IMR-90 (cell line): ENCODE measurements around the gene RNU6-8. TPM values are rescaled to one million over a fixed set of nuclear protein-coding genes. Genes with fewer than 3 reads are reported as not detected.

ENCODE experiments used
- ATAC-seq: fragments of 200-7000 bp; cut with Tn5 transposase; 2 replicates; pipeline ENCODE4 v1.9.1; 2020; ENCODE audit warnings: low read depth, mild to moderate bottlenecking, moderate library complexity
- BruUV-seq: library from RNA; stranded (reverse); fragments of 400-500 nt; replicated peaks from 2 replicates; lab custom pipeline; 2021; lab: Mats Ljungman, UMichigan
- CTCF ChIA-PET: fragments of 300-600 bp; formaldehyde crosslinking; extraction: SDS; loops from one replicate; lab custom pipeline; 2021; ENCODE audit warnings: antibody characterized with exemption; lab: Yijun Ruan, JAX
- POLR2A ChIA-PET: fragments of 300-600 bp; sonication (Branson Sonifier 250); formaldehyde crosslinking; loops from one replicate; lab custom pipeline; 2022; ENCODE audit warnings: antibody characterized with exemption; ENCODE audit not compliant: unreplicated experiment; lab: Charles Lee
- DNase-seq: peaks from one replicate; pipeline ENCODE4 v3.0.0; 2013
- H2AFZ ChIP-seq: replicated peaks from 2 replicates; pipeline ENCODE3; 2013; ENCODE audit warnings: low read length, mild to moderate bottlenecking; ENCODE audit not compliant: poor library complexity
- H2AK5ac ChIP-seq: 2 replicates; pipeline ENCODE4 v1.6.1; 2013; ENCODE audit warnings: low read depth, low read length, inconsistent platforms
- H2AK9ac ChIP-seq: replicated peaks from 2 replicates; pipeline ENCODE3; 2013; ENCODE audit warnings: mild to moderate bottlenecking, low read depth, low read length, moderate library complexity; ENCODE audit not compliant: poor library complexity
- H2BK120ac ChIP-seq: 2 replicates; pipeline ENCODE4 v1.6.1; 2013; ENCODE audit warnings: low read depth, low read length, inconsistent platforms
- H2BK15ac ChIP-seq: 3 replicates; pipeline ENCODE4 v1.6.1; 2013; ENCODE audit warnings: low read depth, low read length, inconsistent platforms
- H2BK20ac ChIP-seq: 2 replicates; pipeline ENCODE4 v1.6.1; 2013; ENCODE audit warnings: low read depth, mild to moderate bottlenecking, inconsistent platforms, low read length, moderate library complexity
- H2BK5ac ChIP-seq: 2 replicates; pipeline ENCODE4 v1.6.1; 2013; ENCODE audit warnings: mild to moderate bottlenecking, low read depth, low read length, inconsistent platforms; ENCODE audit not compliant: poor library complexity, severe bottlenecking
- H3K14ac ChIP-seq: replicated peaks from 2 replicates; pipeline ENCODE4 v1.6.1; 2013; ENCODE audit warnings: low read depth, low read length, inconsistent platforms
- H3K18ac ChIP-seq: 2 replicates; pipeline ENCODE4 v1.6.1; 2013; ENCODE audit warnings: low read depth, low read length, control low read depth
- H3K23ac ChIP-seq: 2 replicates; pipeline ENCODE4 v1.6.1; 2013; ENCODE audit warnings: low read depth, low read length, inconsistent platforms
- H3K27ac ChIP-seq: 2 replicates; pipeline ENCODE4 v1.5.1; 2013; ENCODE audit warnings: mild to moderate bottlenecking, control low read depth, low read length; ENCODE audit not compliant: insufficient read depth
- H3K27me3 ChIP-seq: 2 replicates; pipeline ENCODE4 v1.6.1; 2013; ENCODE audit warnings: low read length; ENCODE audit not compliant: control insufficient read depth, insufficient read depth
- H3K36me3 ChIP-seq: 2 replicates; pipeline ENCODE4 v1.6.1; 2013; ENCODE audit warnings: low read length, mixed read lengths; ENCODE audit not compliant: control insufficient read depth, insufficient read depth
- H3K4ac ChIP-seq: 2 replicates; pipeline ENCODE4 v1.6.1; 2013; ENCODE audit warnings: low read depth, low read length, inconsistent platforms
- H3K4me1 ChIP-seq: 2 replicates; pipeline ENCODE4 v1.6.1; 2013; ENCODE audit warnings: low read length, mixed read lengths; ENCODE audit not compliant: control insufficient read depth, insufficient read depth
- H3K4me2 ChIP-seq: 2 replicates; pipeline ENCODE4 v1.6.1; 2013; ENCODE audit warnings: low read depth, mild to moderate bottlenecking, control low read depth, low read length, moderate library complexity
- H3K4me3 ChIP-seq: 2 replicates; pipeline ENCODE4 v1.5.1; 2013; ENCODE audit warnings: low read depth, mild to moderate bottlenecking, control low read depth, low read length, moderate library complexity; ENCODE audit not compliant: insufficient read depth
- H3K56ac ChIP-seq: 2 replicates; pipeline ENCODE4 v1.6.1; 2013; ENCODE audit warnings: low read length, inconsistent platforms; ENCODE audit not compliant: insufficient read depth; ENCODE audit errors: extremely low read depth
- H3K79me1 ChIP-seq, 2 experiments: 2 replicates each; pipeline ENCODE4 v1.6.1; 2013; ENCODE audit warnings: low read length in 2 of 2, inconsistent platforms in 1 of 2, low read depth in 1 of 2
- H3K9ac ChIP-seq: 2 replicates; pipeline ENCODE4 v1.6.1; 2013; ENCODE audit warnings: low read depth, low read length, control low read depth
- H3K9me1 ChIP-seq: 2 replicates; pipeline ENCODE4 v1.6.1; 2013; ENCODE audit warnings: low read length, inconsistent platforms; ENCODE audit not compliant: insufficient read depth
- H3K9me3 ChIP-seq: 2 replicates; pipeline ENCODE4 v1.6.1; 2013; ENCODE audit warnings: low read length; ENCODE audit not compliant: control insufficient read depth, insufficient read depth
- H4K20me1 ChIP-seq: 2 replicates; pipeline ENCODE4 v1.6.1; 2013; ENCODE audit warnings: low read length, inconsistent platforms; ENCODE audit not compliant: insufficient read depth
- H4K5ac ChIP-seq: 2 replicates; pipeline ENCODE4 v1.6.1; 2013; ENCODE audit warnings: mild to moderate bottlenecking, low read depth, low read length, control low read depth
- H4K8ac ChIP-seq, 2 experiments: 2 replicates each; pipeline ENCODE4 v1.6.1; 2013; ENCODE audit warnings: low read depth in 2 of 2, low read length in 2 of 2, control low read depth in 1 of 2, inconsistent platforms in 1 of 2
- H4K91ac ChIP-seq: 2 replicates; pipeline ENCODE4 v1.6.1; 2013; ENCODE audit warnings: low read depth, low read length, inconsistent platforms; ENCODE audit not compliant: insufficient read depth
- BHLHE40 ChIP-seq: fragments of 150-350 bp; IDR thresholded peaks from 2 replicates; pipeline ENCODE4 v1.6.1; 2016; ENCODE audit warnings: mild to moderate bottlenecking, low read depth, low read length
- CEBPB ChIP-seq: IDR thresholded peaks from 2 replicates; pipeline ENCODE4 v1.6.1; 2012; ENCODE audit warnings: low read depth, low read length, improper control_type of control experiment
- FOS ChIP-seq: fragments of 150-350 bp; IDR thresholded peaks from 2 replicates; pipeline ENCODE4 v1.6.1; 2016; ENCODE audit warnings: low read depth, low read length
- MAZ ChIP-seq: IDR thresholded peaks from 2 replicates; pipeline ENCODE4 v1.6.1; 2012; ENCODE audit warnings: low read depth, mild to moderate bottlenecking, low read length, improper control_type of control experiment, moderate library complexity, borderline replicate concordance
- NFE2L2 ChIP-seq: fragments of 150-350 bp; IDR thresholded peaks from 2 replicates; pipeline ENCODE4 v1.6.1; 2016; ENCODE audit warnings: low read depth, mild to moderate bottlenecking, low read length
- POLR2A ChIP-seq: IDR thresholded peaks from 2 replicates; pipeline ENCODE4 v1.6.1; 2012; ENCODE audit warnings: mild to moderate bottlenecking, low read depth, low read length
- RAD21 ChIP-seq: IDR thresholded peaks from 2 replicates; pipeline ENCODE4 v1.6.1; 2012; ENCODE audit warnings: low read length, improper control_type of control experiment
- RCOR1 ChIP-seq: IDR thresholded peaks from 2 replicates; pipeline ENCODE4 v1.6.1; 2012; ENCODE audit warnings: mild to moderate bottlenecking, low read length, improper control_type of control experiment; ENCODE audit not compliant: insufficient replicate concordance
- SMC3 ChIP-seq: fragments of 150-350 bp; IDR thresholded peaks from 2 replicates; pipeline ENCODE4 v1.6.1; 2016; ENCODE audit warnings: low read depth, mild to moderate bottlenecking, antibody characterized with exemption, low read length, moderate library complexity
- WGBS, 2 experiments: methylation state at CpG; one replicate each; pipeline versions ENCODE4 v1.1.5 to v1.1.7; 2013; ENCODE audit warnings: missing lambda C conversion rate in 2 of 2; ENCODE audit not compliant: insufficient read length in 1 of 2; ENCODE audit errors: extremely low coverage in 2 of 2; 5-methylcytosine and 5-hydroxymethylcytosine counted together
- dilution Hi-C: fragments of 300-500 bp; cut with HindIII; formaldehyde crosslinking; loops from one replicate; pipeline ENCODE4 v1.14.3; 2018; ENCODE audit warnings: low sequenced_read_pairs; ENCODE audit not compliant: unreplicated experiment
- in situ Hi-C: fragments of 300-500 bp; cut with MboI; formaldehyde crosslinking; loops from 3 replicates; pipeline ENCODE4 v1.14.3; 2019; ENCODE audit warnings: low sequenced_read_pairs, inconsistent platforms, mixed read lengths
- intact Hi-C: fragments of 100-400 bp; cut with micrococcal nuclease; formaldehyde crosslinking; loops from 2 replicates; pipeline ENCODE4 v1.10.0; 2022
- polyA plus RNA-seq, 3 experiments: library from polyadenylated mRNA; depleted of rRNA; stranded (reverse); fragments of >200 nt; gene quantifications; 2 replicates each; pipeline ENCODE4 v1.2.3, GENCODE V29; 2012; ENCODE audit warnings: low replicate concordance in 1 of 3
- total RNA-seq: library from RNA; depleted of rRNA; stranded (reverse); fragments of >200 nt; gene quantifications from 2 replicates; pipeline ENCODE4 v1.2.3, GENCODE V29; 2012
- TF ChIP-seq, protein P1 (sequence below): fragments of 150-350 bp; IDR thresholded peaks from 2 replicates; pipeline ENCODE4 v1.6.1; 2016; ENCODE audit warnings: low read depth, mild to moderate bottlenecking, low read length, moderate library complexity, borderline replicate concordance
- TF ChIP-seq, protein P2 (sequence below): fragments of 150-350 bp; IDR thresholded peaks from 2 replicates; pipeline ENCODE4 v1.6.1; 2017; ENCODE audit warnings: mild to moderate bottlenecking, antibody characterized with exemption, low read length, low read depth

RNU6-8 gene
- total and polyA plus RNA-seq, 2 of the 4 experiments (the other 2 are of a cell fraction): not detected

GRCh38 chr14:32202491-32202997 lies 525 bp downstream of the RNU6-8 start:
- ATAC-seq: no peak; the same call in 1 of the 2 replicates
- WGBS, 2 experiments: 7% methylated on average over 2 of the region's 8 CpGs; no CpG with 5 or more reads in 1 of the 2 experiments
- BruUV-seq: no TSS peak
- H3K79me1 ChIP-seq: no peaks in the 10 kb centered on the region
- H2BK15ac ChIP-seq: no peak overlapping the region
- no peak overlapping the region for H3K9ac ChIP-seq
- no peak overlapping the region for H3K4ac ChIP-seq
- no peak overlapping the region for H2BK5ac ChIP-seq
- no peak overlapping the region for H3K23ac ChIP-seq
- H3K14ac ChIP-seq: no peak overlapping the region
- dilution Hi-C loops (no loop called here), intact Hi-C loops (loop anchor here (2.0 to 5.0 kb wide), 3 partner anchors 126 to 358 kb away; partner anchors contain the start of gene ARHGAP5), in situ Hi-C loops (no loop called here)
- H3K4me1 ChIP-seq: no peaks in the 10 kb centered on the region
- peak overlapping the region; percentile 67; the same call in 1 of the 2 replicates for H3K4me3 ChIP-seq
- no peak overlapping the region for H2AFZ ChIP-seq
- H2AK9ac ChIP-seq: no peak overlapping the region
- H2BK20ac ChIP-seq: no peak overlapping the region
- no peak overlapping the region for H3K18ac ChIP-seq
- TF ChIP-seq POLR2A: no peak
- no peak for TF ChIP-seq RAD21
- no peak for TF ChIP-seq FOS
- TF ChIP-seq, protein P1, sequence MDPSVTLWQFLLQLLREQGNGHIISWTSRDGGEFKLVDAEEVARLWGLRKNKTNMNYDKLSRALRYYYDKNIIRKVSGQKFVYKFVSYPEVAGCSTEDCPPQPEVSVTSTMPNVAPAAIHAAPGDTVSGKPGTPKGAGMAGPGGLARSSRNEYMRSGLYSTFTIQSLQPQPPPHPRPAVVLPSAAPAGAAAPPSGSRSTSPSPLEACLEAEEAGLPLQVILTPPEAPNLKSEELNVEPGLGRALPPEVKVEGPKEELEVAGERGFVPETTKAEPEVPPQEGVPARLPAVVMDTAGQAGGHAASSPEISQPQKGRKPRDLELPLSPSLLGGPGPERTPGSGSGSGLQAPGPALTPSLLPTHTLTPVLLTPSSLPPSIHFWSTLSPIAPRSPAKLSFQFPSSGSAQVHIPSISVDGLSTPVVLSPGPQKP: no peak
- no peak for TF ChIP-seq NFE2L2
- no peak for TF ChIP-seq SMC3
- no peak for TF ChIP-seq RCOR1
- no peak for TF ChIP-seq MAZ
- TF ChIP-seq BHLHE40: no peak
- no peak for TF ChIP-seq CEBPB
- TF ChIP-seq, protein P2, sequence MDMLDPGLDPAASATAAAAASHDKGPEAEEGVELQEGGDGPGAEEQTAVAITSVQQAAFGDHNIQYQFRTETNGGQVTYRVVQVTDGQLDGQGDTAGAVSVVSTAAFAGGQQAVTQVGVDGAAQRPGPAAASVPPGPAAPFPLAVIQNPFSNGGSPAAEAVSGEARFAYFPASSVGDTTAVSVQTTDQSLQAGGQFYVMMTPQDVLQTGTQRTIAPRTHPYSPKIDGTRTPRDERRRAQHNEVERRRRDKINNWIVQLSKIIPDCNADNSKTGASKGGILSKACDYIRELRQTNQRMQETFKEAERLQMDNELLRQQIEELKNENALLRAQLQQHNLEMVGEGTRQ: no peak
- no peaks in the 10 kb centered on the region; the same call in 1 of the 2 replicates for H4K20me1 ChIP-seq
- H3K27ac ChIP-seq: no peak overlapping the region
- H2BK120ac ChIP-seq: no peak overlapping the region
- H3K56ac ChIP-seq: no peak overlapping the region
- no peaks in the 10 kb centered on the region for H3K36me3 ChIP-seq
- ChIA-PET CTCF (no interaction called here), POLR2A (no interaction called here)
- peaks cover 6% of the 10 kb centered on the region; the same call in 1 of the 2 replicates for H3K9me1 ChIP-seq
- H4K5ac ChIP-seq: no peak overlapping the region
- DNase-seq: peak; percentile 21
- H3K27me3 ChIP-seq: peaks cover 2% of the 10 kb centered on the region
- peak overlapping the region; percentile 72 for H3K4me2 ChIP-seq
- no peak overlapping the region for H4K8ac ChIP-seq
- H2AK5ac ChIP-seq: no peak overlapping the region
- H3K9me3 ChIP-seq: no peaks in the 10 kb centered on the region
- no peak overlapping the region for H4K91ac ChIP-seq
